GM19238 (cell line): Measurements from ENCODE around the gene ZNF143.

Experiments used
- DNase-seq: peaks from one replicate; pipeline ENCODE4 v3.0.0; 2011; ENCODE audit warnings: low spot score; ENCODE audit not compliant: insufficient read length

The ZNF143 gene

GRCh38 chr11:9573775-9574621 is 113.2 kb downstream of the ZNF143 start:
- no peak for DNase-seq

DNA sequence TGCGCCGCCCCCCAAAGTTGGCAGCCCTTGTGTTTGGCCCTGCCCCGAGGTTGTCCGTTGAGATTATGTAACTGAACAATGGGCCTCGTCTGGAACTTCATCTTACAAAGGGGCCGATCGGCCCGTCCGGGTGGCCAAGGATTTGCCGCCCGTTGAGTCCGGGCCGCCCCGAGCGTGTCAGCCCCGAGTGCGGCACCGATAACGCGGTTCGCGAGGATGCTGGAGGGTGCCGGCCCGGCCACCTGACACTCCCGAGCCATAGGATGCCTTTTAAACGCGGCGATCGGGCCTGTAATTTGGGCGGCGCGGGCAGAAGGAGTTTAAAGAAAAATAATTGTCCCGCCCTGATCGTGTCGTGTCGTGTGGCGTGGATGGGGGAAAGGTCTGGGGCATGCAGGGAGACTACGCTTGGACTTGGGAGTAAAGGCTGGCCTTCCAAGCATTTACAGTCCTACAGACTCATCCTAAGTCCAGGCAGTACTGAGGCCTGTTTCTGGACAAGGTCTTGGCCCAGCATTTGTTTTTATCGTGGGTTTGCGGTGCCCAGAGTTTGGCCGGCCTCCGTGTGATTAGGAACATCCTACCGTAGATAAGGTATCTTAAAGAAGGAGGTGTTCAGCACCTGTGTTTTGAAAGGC is 113.9 kb downstream of the ZNF143 start:
- no peak for DNase-seq

- DNase-seq: no peak
Observed at GRCh38 chr11:9575260-9576240, 114.7 kb downstream of the ZNF143 start.

DNA sequence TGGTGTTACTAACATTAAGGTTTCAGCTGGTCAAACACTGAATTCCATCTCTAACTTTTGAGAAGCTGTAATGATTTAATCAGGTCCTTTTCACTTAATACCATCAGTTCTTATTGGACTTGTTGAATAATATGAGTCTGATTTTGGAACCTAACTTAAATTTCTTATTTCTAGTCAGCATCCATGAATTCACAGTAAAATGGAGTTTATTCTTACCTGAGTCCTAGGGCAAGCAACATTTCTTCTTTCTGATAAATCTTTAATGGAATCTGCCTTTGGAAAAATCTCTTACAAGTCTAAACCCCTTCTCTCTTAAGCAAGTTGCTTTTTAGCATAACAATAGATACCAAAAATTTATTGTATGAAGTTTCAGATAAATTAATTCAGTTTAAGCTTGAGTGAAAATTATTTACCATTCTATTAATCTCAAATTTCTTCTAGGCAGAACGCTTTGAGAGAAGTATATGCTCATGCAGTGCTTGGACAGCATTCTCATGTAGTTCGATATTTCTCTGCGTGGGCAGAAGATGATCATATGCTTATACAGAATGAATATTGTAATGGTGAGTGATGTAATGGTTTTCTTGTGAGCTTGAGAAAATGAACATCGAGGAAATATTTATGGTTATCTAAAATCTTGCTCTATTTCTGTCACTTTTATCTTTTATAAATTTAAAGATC is 116.0 kb downstream of the ZNF143 start:
- DNase-seq: no peak

GRCh38 chr11:9577556-9577955 is 116.7 kb downstream of the ZNF143 start:
- no peak for DNase-seq
